Small intestine (tissue), 7 donors: ENCODE data around the gene RIPPLY1. TPM values are rescaled to one million over a fixed set of nuclear protein-coding genes. Genes with fewer than 3 reads are reported as not detected.
"Not testable (repeated sequence)": the region's sequence is repeated elsewhere in the genome, so short reads cannot be mapped to it uniquely, and the experiment has no call there.

Experiments used
- DNase-seq, 2 donors: peaks; one replicate each; pipeline versions ENCODE4 v3.0.0 to v3.0.0-alpha.2; 2013
- FAIRE-seq: peaks from 2 replicates; lab custom pipeline; 2012; peaks lifted over from hg19 to GRCh38; lab: Jason Lieb, UNC
- H3K27ac ChIP-seq, 3 donors: one replicate each; pipeline ENCODE4 v1.5.1; 2013; ENCODE audit warnings: low read length in 2 of 3, mild to moderate bottlenecking in 2 of 3, control low read depth in 1 of 3, inconsistent platforms in 1 of 3, low read depth in 1 of 3, moderate library complexity in 1 of 3
- H3K27me3 ChIP-seq, 3 donors: one replicate each; pipeline ENCODE4 v1.6.1; 2013; ENCODE audit warnings: low read length in 3 of 3, inconsistent platforms in 1 of 3; ENCODE audit not compliant: control insufficient read depth in 3 of 3, insufficient read depth in 3 of 3
- H3K36me3 ChIP-seq, 3 donors: one replicate each; pipeline ENCODE4 v1.6.1; 2013; ENCODE audit warnings: low read length in 3 of 3, inconsistent platforms in 1 of 3, low read depth in 1 of 3, mild to moderate bottlenecking in 1 of 3, moderate library complexity in 1 of 3; ENCODE audit not compliant: control insufficient read depth in 3 of 3, insufficient read depth in 2 of 3
- H3K4me1 ChIP-seq, 3 donors: one replicate each; pipeline ENCODE4 v1.6.1; 2013; ENCODE audit warnings: low read length in 2 of 3, inconsistent platforms in 1 of 3, low read depth in 1 of 3, mild to moderate bottlenecking in 1 of 3, moderate library complexity in 1 of 3; ENCODE audit not compliant: control insufficient read depth in 3 of 3, insufficient read depth in 2 of 3
- H3K4me3 ChIP-seq, 3 donors: one replicate each; pipeline ENCODE4 v1.5.1; 2013; ENCODE audit warnings: low read length in 3 of 3, control low read depth in 1 of 3, inconsistent platforms in 1 of 3, low read depth in 1 of 3, mild to moderate bottlenecking in 1 of 3, moderate library complexity in 1 of 3
- H3K9me3 ChIP-seq, 2 donors: one replicate each; pipeline ENCODE4 v1.6.1; 2013; ENCODE audit warnings: low read depth in 1 of 2, low read length in 1 of 2; ENCODE audit not compliant: control insufficient read depth in 2 of 2, insufficient read depth in 1 of 2
- WGBS, 3 donors: extraction: QIAGEN DNeasy Blood & Tissue Kit; methylation state at CpG; one replicate each; pipeline ENCODE4 v1.1.7; 2013; 5-methylcytosine and 5-hydroxymethylcytosine counted together
- polyA plus RNA-seq, 4 donors: library from polyadenylated mRNA; stranded (reverse) in 3 of 4; unstranded in 1 of 4; fragments of 200-250 nt in 3 of 4; fragments of 120-200 nt in 1 of 4; gene quantifications; one replicate each; pipeline versions ENCODE4 v1.2.1 to v1.2.3, GENCODE V29; 2013
- donor health status: healthy with polysubstance abuse.
- donor health status: control.
- donor health status: control.
- donor health status: Bipolar disorder and iron deficiency.
- donor health status: healthy.

Gene RIPPLY1
- polyA plus RNA-seq, 4 donors, result 0.07 to 0.40 TPM; not detected in 2

DNA sequence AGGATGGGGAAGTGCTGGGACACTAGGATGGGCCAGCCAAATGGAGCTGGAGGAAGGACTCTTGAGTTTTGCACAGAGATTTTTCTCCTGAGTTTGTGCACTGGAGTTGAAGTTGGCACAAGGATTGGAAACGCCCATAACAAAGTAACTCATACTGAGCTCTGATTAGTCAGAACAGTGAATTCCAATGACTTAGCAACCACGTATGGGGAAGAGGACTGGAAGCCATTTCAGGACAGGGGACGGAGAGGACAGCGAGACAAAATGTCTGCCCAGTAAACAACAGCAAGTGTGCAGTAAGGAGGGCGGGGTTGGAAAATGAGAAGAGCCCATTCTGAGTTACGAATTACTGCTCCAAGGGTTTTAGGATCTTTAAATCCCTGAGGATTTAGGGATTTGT is 5.9 kb downstream of the RIPPLY1 start:
- no peak for DNase-seq
- H3K4me1 ChIP-seq, result peaks cover 0 to 35% (median 0%) of the 10 kb centered on the region in 3 donors
- no peak overlapping the region for H3K4me3 ChIP-seq
- 71 to 80% (median 78%) methylated on average over 6 of the region's 6 CpGs for WGBS, 3 donors
- no peak for FAIRE-seq
- H3K36me3 ChIP-seq, result no peaks in the 10 kb centered on the region
- H3K9me3 ChIP-seq, result no peaks in the 10 kb centered on the region
- H3K27me3 ChIP-seq, result no peaks in the 10 kb centered on the region
- H3K27ac ChIP-seq, result no peak overlapping the region

DNA sequence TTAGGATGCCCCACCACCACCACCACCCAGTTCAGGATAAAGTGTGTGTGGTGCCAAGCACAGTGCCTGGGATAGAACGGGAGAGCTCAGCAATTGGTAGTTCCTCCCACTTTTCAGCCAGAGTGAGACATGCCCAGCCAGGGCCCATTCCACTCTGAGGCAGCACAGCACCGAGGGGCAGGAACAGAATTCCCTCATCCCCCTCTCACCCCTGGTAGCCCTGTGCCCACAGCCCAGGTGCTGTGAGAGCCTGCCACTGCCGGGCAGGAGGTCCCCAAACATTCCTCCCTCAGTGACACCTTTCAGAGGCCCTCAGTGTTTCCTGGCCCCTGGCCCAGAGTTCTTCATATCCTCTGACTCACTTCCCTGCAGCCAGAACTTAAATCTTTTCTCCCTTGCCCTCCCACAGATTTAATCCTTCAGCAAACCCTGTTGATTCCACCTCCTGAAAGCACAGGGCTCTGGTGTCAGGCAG is 8.1 kb downstream of the RIPPLY1 start:
- no peak overlapping the region for H3K4me3 ChIP-seq
- DNase-seq, result no peak
- H3K36me3 ChIP-seq, result no peaks in the 10 kb centered on the region
- H3K4me1 ChIP-seq, result peaks cover 0 to 12% (median 0%) of the 10 kb centered on the region in 3 donors
- WGBS, 3 donors, result 47 to 59% (median 49%) methylated on average over 2 to 3 of the region's 3 CpGs
- no peak overlapping the region for H3K27ac ChIP-seq
- FAIRE-seq, result no peak
- no peaks in the 10 kb centered on the region for H3K27me3 ChIP-seq
- H3K9me3 ChIP-seq, result no peaks in the 10 kb centered on the region

- Histone ChIP-seq H3K27ac (no peak overlapping the region), H3K27me3 (no peaks in the 10 kb centered on the region), H3K4me3 (no peak overlapping the region), H3K4me1 (peaks cover 0 to 7% (median 0%) of the 10 kb centered on the region in 3 donors), H3K36me3 (no peaks in the 10 kb centered on the region), H3K9me3 (no peaks in the 10 kb centered on the region)
- FAIRE-seq (no peak), DNase-seq (peak; percentile 53 to 69)
- WGBS, 3 donors, result 16 to 22% (median 21%) methylated on average over 6 of the region's 6 CpGs
Observed at GRCh38 chrX:106894392-106894909, 8.7 kb downstream of the RIPPLY1 start.

DNA sequence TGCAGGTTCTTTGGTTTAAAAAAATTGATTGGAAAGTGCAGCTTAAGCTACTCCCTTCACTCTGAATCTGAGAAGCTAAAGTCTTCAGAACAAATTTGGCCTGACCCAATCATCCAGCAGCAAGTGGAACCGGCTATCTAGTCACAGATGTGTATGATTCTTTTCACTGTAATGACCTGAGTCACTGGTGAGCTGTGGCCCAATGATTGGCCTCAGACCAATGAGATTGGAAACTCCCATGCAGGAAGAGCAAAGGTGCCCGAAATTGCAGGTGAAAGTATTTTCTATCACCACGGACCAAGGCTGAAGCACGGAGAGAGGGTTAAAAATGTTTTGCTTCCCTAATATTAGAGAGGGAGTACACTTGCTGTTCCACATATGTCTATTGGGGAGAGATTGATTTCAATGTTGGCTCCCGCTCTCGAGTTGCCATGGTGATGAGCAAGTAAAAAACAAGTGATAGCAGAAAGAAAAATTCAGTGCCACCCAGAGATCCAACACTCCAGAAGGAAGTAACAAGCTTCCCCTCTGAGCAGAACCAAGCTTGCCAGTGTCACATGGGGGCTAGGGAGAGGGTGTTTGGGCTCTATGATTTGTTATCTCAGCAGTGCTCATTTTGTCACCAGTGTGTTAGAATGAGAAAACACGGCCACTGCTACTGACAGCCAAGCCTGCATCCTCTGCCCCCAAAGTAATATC is 11.2 kb downstream of the RIPPLY1 start:
- Histone ChIP-seq H3K9me3 (no peaks in the 10 kb centered on the region), H3K4me3 (no peak overlapping the region), H3K27ac (no peak overlapping the region), H3K4me1 (no peaks in the 10 kb centered on the region), H3K36me3 (no peaks in the 10 kb centered on the region), H3K27me3 (no peaks in the 10 kb centered on the region)
- 28 to 50% (median 43%) methylated on average over 7 of the region's 7 CpGs for WGBS, 3 donors
- DNase-seq (peak in 1 of 2 donors; percentile 37), FAIRE-seq (no peak)

GRCh38 chrX:106889468-106889867 is 13.7 kb downstream of the RIPPLY1 start:
- Histone ChIP-seq H3K4me1 (no peaks in the 10 kb centered on the region), H3K4me3 (no peak overlapping the region), H3K27me3 (no peaks in the 10 kb centered on the region), H3K9me3 (no peaks in the 10 kb centered on the region), H3K36me3 (no peaks in the 10 kb centered on the region), H3K27ac (no peak overlapping the region)
- FAIRE-seq, result no peak
- DNase-seq, result no peak
- 37 to 64% (median 44%) methylated on average over 1 of the region's 1 CpG for WGBS, 3 donors

- no peak overlapping the region for H3K27ac ChIP-seq
- peaks cover 0 to 6% (median 0%) of the 10 kb centered on the region in 3 donors for H3K36me3 ChIP-seq
- FAIRE-seq (no peak), DNase-seq (no peak)
- H3K4me1 ChIP-seq, result no peaks in the 10 kb centered on the region
- WGBS, 3 donors, result 65 to 88% (median 77%) methylated on average over 1 of the region's 1 CpG
- H3K9me3 ChIP-seq, result no peaks in the 10 kb centered on the region
- H3K27me3 ChIP-seq, result no peaks in the 10 kb centered on the region
- H3K4me3 ChIP-seq, result no peak overlapping the region
Observed at GRCh38 chrX:106875151-106875550, 28.0 kb downstream of the RIPPLY1 start.

DNA sequence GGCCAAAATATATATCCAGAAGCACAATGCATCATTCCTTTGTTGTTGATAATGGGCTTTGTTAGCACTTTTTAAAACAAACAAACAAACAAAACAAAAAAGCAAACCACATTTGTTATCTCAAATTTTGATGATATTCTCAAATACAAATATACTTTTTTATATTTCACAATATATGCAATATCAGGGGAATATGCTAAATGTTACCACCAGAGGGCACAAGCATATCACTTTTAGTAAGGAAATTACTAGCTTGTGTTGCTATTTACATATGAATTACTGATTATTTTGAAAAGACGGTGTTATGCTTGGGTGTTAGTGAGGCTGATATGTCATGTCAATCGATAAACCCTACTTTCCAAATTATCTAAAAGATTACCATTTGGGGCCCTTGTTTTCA is 29.1 kb downstream of the RIPPLY1 start:
- Histone ChIP-seq H3K27ac (no peak overlapping the region), H3K4me1 (no peaks in the 10 kb centered on the region), H3K9me3 (no peaks in the 10 kb centered on the region), H3K4me3 (no peak overlapping the region), H3K36me3 (peaks cover 0 to 6% (median 0%) of the 10 kb centered on the region in 3 donors), H3K27me3 (no peaks in the 10 kb centered on the region)
- 39 to 63% (median 39%) methylated on average over 2 of the region's 2 CpGs for WGBS, 3 donors
- peak; percentile 82 for FAIRE-seq
- DNase-seq, result peak; percentile 13 to 19

GRCh38 chrX:106872796-106873195 is 30.3 kb downstream of the RIPPLY1 start:
- H3K27me3 ChIP-seq, H3K27ac ChIP-seq, H3K4me1 ChIP-seq, FAIRE-seq, H3K9me3 ChIP-seq, DNase-seq, H3K36me3 ChIP-seq, H3K4me3 ChIP-seq: not testable (repeated sequence)
- WGBS, 3 donors, result 88 to 96% (median 91%) methylated on average over 2 of the region's 2 CpGs
